ENCODE measurements around the gene MYO6.

The MYO6 gene

GRCh38 chr6:75834447-75834846 lies 85.4 kb downstream of the MYO6 start:
- no peak for DNase-seq (ENCODE audit: insufficient read length)
- FAIRE-seq: no peak
- no peak for TF ChIP-seq POLR2AphosphoS5 (IDR thresholded peaks at IDR 0.05; ENCODE audit: low read depth, low read length)
- TF ChIP-seq TAF1 (IDR thresholded peaks at IDR 0.05; ENCODE audit: borderline replicate concordance, low read depth, low read length): no peak
- TF ChIP-seq POLR2A (IDR thresholded peaks at IDR 0.05; ENCODE audit: low read depth, low read length): no peak

- TF ChIP-seq POLR2A (IDR thresholded peaks at IDR 0.05; ENCODE audit: low read depth, low read length) (no peak), POLR2AphosphoS5 (IDR thresholded peaks at IDR 0.05; ENCODE audit: low read depth, low read length) (no peak), TAF1 (IDR thresholded peaks at IDR 0.05; ENCODE audit: borderline replicate concordance, low read depth, low read length) (no peak)
- FAIRE-seq (no peak), DNase-seq (ENCODE audit: insufficient read length) (no peak)
Measured at GRCh38 chr6:75842191-75842590, 93.2 kb downstream of the MYO6 start.

- TF ChIP-seq POLR2A (IDR thresholded peaks at IDR 0.05; ENCODE audit: low read depth, low read length) (no peak), POLR2AphosphoS5 (IDR thresholded peaks at IDR 0.05; ENCODE audit: low read depth, low read length) (no peak), TAF1 (IDR thresholded peaks at IDR 0.05; ENCODE audit: borderline replicate concordance, low read depth, low read length) (no peak)
- FAIRE-seq: no peak
- no peak for DNase-seq (ENCODE audit: insufficient read length)
Measured at GRCh38 chr6:75842732-75843131, 93.7 kb downstream of the MYO6 start.

GRCh38 chr6:75843396-75843795 lies 94.4 kb downstream of the MYO6 start:
- TF ChIP-seq TAF1 (IDR thresholded peaks at IDR 0.05; ENCODE audit: borderline replicate concordance, low read depth, low read length): no peak
- no peak for TF ChIP-seq POLR2AphosphoS5 (IDR thresholded peaks at IDR 0.05; ENCODE audit: low read depth, low read length)
- no peak for FAIRE-seq
- no peak for DNase-seq (ENCODE audit: insufficient read length)

- no peak for DNase-seq (ENCODE audit: insufficient read length)
- FAIRE-seq: no peak
- TF ChIP-seq POLR2AphosphoS5 (IDR thresholded peaks at IDR 0.05; ENCODE audit: low read depth, low read length): no peak
- no peak for TF ChIP-seq POLR2A (IDR thresholded peaks at IDR 0.05; ENCODE audit: low read depth, low read length)
- TF ChIP-seq TAF1 (IDR thresholded peaks at IDR 0.05; ENCODE audit: borderline replicate concordance, low read depth, low read length): no peak
Measured at GRCh38 chr6:75848274-75848673, 99.2 kb downstream of the MYO6 start.

GRCh38 chr6:75849329-75850025 lies 100.4 kb downstream of the MYO6 start:
- no peak for FAIRE-seq
- DNase-seq (ENCODE audit: insufficient read length): no peak
- no peak for TF ChIP-seq TAF1 (IDR thresholded peaks at IDR 0.05; ENCODE audit: borderline replicate concordance, low read depth, low read length)
- TF ChIP-seq POLR2AphosphoS5 (IDR thresholded peaks at IDR 0.05; ENCODE audit: low read depth, low read length): no peak
- TF ChIP-seq POLR2A (IDR thresholded peaks at IDR 0.05; ENCODE audit: low read depth, low read length): no peak

GRCh38 chr6:75850026-75850833 lies 101.2 kb downstream of the MYO6 start:
- DNase-seq (ENCODE audit: insufficient read length): no peak
- peak; percentile 50 for FAIRE-seq
- TF ChIP-seq POLR2AphosphoS5 (IDR thresholded peaks at IDR 0.05; ENCODE audit: low read depth, low read length) (no peak), POLR2A (IDR thresholded peaks at IDR 0.05; ENCODE audit: low read depth, low read length) (no peak), TAF1 (IDR thresholded peaks at IDR 0.05; ENCODE audit: borderline replicate concordance, low read depth, low read length) (no peak)

- DNase-seq (ENCODE audit: insufficient read length) (no peak), FAIRE-seq (peak; percentile 74)
- TF ChIP-seq POLR2AphosphoS5 (IDR thresholded peaks at IDR 0.05; ENCODE audit: low read depth, low read length): no peak
- no peak for TF ChIP-seq POLR2A (IDR thresholded peaks at IDR 0.05; ENCODE audit: low read depth, low read length)
- no peak for TF ChIP-seq TAF1 (IDR thresholded peaks at IDR 0.05; ENCODE audit: borderline replicate concordance, low read depth, low read length)
Measured at GRCh38 chr6:75852721-75853120, 103.7 kb downstream of the MYO6 start.

- no peak for FAIRE-seq
- no peak for DNase-seq (ENCODE audit: insufficient read length)
- no peak for TF ChIP-seq TAF1 (IDR thresholded peaks at IDR 0.05; ENCODE audit: borderline replicate concordance, low read depth, low read length)
- TF ChIP-seq POLR2AphosphoS5 (IDR thresholded peaks at IDR 0.05; ENCODE audit: low read depth, low read length): no peak
- no peak for TF ChIP-seq POLR2A (IDR thresholded peaks at IDR 0.05; ENCODE audit: low read depth, low read length)
Measured at GRCh38 chr6:75853806-75854205, 104.8 kb downstream of the MYO6 start.

GRCh38 chr6:75855052-75855451 lies 106.0 kb downstream of the MYO6 start:
- TF ChIP-seq POLR2AphosphoS5 (IDR thresholded peaks at IDR 0.05; ENCODE audit: low read depth, low read length): no peak
- no peak for TF ChIP-seq TAF1 (IDR thresholded peaks at IDR 0.05; ENCODE audit: borderline replicate concordance, low read depth, low read length)
- no peak for TF ChIP-seq POLR2A (IDR thresholded peaks at IDR 0.05; ENCODE audit: low read depth, low read length)
- FAIRE-seq (no peak), DNase-seq (ENCODE audit: insufficient read length) (no peak)

GRCh38 chr6:75856902-75857301 lies 107.9 kb downstream of the MYO6 start:
- DNase-seq (ENCODE audit: insufficient read length) (no peak), FAIRE-seq (no peak)
- TF ChIP-seq POLR2AphosphoS5 (IDR thresholded peaks at IDR 0.05; ENCODE audit: low read depth, low read length): no peak
- no peak for TF ChIP-seq POLR2A (IDR thresholded peaks at IDR 0.05; ENCODE audit: low read depth, low read length)
- no peak for TF ChIP-seq TAF1 (IDR thresholded peaks at IDR 0.05; ENCODE audit: borderline replicate concordance, low read depth, low read length)

- no peak for DNase-seq (ENCODE audit: insufficient read length)
- no peak for TF ChIP-seq TAF1 (IDR thresholded peaks at IDR 0.05; ENCODE audit: borderline replicate concordance, low read depth, low read length)
- TF ChIP-seq POLR2AphosphoS5 (IDR thresholded peaks at IDR 0.05; ENCODE audit: low read depth, low read length): no peak
- TF ChIP-seq POLR2A (IDR thresholded peaks at IDR 0.05; ENCODE audit: low read depth, low read length): no peak
- FAIRE-seq: no peak
Measured at GRCh38 chr6:75863001-75863400, 114.0 kb downstream of the MYO6 start.

All from GM12892 (cell line).